Bone marrow (tissue), 2 donors: ENCODE results near the gene TNS2.
A peak's percentile ranks its signal among the peaks of the same experiment; 100 is the strongest.
"Not testable (repeated sequence)": the region's sequence is repeated elsewhere in the genome, so short reads cannot be mapped to it uniquely, and the experiment has no call there.

Experiments
- DNase-seq, 2 donors: peaks; one replicate each; lab custom pipeline; 2025; lab: John Stamatoyannopoulos, UW

The TNS2 gene

GRCh38 chr12:53069621-53070410 lies 20.0 kb downstream of the TNS2 start:
- DNase-seq, result no peak

- DNase-seq, result no peak
Observed at GRCh38 chr12:53070877-53071492, 21.1 kb downstream of the TNS2 start.

DNA sequence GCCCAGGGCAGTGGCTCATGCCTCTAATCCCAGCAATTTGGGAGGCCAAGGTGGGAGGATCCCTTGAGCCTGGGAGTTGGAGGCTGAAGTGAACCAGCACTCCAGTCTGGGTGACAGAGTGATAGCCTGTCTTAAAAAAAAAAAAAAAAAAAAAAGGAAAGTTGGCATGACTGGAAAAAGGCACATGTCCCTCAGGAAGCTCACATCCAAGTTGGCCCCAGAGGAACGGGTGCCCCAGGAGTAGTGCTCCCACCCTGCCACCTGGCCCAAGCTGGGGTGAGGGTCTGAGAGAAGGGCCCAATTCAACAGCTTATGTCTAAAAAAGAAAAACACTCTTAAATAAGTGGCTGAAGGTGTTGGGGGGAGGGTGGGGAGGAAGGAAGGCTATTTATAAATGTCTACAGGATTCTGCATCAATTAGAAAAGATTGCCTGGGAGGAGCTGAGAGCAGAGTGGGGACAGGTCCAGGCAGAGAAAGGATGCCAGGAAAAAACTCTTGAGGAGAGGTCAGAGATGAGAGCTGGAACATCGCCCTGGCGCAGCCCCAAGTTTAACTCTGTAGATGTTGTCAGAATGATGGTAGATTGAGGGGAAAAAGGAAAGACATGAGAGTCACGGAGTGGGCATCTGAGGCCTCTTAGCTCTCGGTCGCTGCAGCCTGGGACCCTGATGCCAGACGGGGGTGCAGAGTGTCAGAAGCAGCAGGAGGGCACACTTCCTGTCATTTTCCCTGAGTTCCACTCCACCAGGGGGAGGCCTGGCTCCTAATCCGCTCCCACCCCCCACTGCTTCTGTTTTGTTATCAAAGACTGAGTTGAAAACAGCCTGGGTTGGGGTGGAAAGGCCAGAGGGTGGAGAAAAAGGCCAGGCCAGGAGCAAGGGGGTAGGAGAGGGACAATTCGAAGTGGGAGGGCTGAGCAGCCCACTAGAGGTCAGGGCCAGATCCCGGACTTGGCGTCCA lies 22.0 kb downstream of the TNS2 start:
- DNase-seq, result no peak

DNA sequence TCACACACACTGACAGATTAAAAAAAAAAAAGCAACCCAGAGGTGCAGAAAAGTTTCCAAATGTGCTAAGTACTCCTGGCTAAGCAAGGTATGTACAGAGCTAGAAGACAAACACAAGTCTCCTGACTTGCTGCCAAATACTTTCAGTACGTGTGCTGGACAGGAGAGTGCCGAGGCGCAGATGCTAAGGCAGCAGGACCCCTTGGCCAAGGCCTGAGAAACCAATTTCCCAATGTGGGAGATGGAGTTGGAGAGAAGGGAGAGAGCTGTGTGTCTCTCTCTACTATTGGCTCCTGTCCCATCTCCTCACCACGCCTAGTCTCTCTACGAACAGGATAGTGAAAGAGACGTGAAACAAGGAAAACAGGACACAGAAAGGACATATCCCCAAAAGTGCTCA lies 24.0 kb downstream of the TNS2 start:
- no peak for DNase-seq

- no peak for DNase-seq
Observed at GRCh38 chr12:53074283-53074998, 24.6 kb downstream of the TNS2 start.

DNA sequence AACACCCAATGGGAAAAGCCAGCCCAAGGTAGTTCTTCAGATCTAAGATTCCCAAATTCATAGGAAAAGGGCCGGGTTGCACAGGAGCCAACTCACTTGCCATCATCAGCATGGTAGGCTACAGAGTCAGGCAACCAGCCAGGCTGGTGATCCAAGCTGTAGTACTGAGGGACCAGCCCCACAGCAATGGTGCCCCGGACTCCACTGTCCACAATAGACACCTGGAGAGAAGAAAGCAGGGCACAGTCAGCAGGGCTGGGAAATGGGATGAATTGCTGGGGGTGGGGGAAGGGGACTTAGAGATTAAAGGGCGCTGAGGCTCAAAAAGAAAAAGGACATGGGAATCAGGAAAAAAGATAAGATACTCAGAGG lies 25.1 kb downstream of the TNS2 start:
- DNase-seq, result no peak

DNA sequence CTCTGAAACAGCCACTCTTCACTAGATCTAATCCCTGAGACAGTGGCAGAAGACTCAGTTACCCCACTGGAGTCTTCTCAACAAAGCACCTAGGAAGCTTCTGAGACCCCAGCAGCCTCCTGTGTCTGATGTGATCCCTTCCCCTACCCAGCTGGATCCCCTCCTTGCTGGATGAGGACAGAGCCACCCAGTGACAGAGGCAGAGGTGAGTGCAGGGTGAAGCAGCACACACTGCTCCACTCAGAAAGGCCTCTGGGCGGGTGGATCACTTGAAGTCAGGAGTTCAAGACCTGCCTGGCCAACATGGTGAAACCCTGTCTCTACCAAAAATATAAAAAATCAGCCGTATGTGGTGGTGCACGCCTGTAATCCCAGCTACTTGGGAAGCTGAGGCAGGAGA lies 26.6 kb downstream of the TNS2 start:
- DNase-seq, result no peak

DNA sequence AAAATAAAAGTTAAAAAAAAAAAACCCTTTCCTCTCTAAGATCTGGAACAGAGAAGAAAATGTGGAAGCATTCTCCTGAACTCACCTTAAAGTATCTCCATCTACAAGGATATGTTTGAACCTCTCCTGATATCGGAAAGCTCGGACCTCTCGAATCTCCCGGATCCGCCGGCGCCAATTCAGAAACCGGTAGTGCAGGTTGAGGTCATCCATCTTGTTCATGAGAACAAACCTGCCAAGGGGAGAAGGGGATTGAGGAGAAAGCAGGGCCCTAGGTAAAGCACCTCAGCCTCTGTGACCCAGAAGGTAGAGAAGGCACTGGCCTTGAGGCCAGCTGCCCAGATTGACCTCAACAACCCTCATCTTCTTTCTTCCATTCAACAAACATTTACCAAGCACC lies 27.2 kb downstream of the TNS2 start:
- DNase-seq, result no peak

DNA sequence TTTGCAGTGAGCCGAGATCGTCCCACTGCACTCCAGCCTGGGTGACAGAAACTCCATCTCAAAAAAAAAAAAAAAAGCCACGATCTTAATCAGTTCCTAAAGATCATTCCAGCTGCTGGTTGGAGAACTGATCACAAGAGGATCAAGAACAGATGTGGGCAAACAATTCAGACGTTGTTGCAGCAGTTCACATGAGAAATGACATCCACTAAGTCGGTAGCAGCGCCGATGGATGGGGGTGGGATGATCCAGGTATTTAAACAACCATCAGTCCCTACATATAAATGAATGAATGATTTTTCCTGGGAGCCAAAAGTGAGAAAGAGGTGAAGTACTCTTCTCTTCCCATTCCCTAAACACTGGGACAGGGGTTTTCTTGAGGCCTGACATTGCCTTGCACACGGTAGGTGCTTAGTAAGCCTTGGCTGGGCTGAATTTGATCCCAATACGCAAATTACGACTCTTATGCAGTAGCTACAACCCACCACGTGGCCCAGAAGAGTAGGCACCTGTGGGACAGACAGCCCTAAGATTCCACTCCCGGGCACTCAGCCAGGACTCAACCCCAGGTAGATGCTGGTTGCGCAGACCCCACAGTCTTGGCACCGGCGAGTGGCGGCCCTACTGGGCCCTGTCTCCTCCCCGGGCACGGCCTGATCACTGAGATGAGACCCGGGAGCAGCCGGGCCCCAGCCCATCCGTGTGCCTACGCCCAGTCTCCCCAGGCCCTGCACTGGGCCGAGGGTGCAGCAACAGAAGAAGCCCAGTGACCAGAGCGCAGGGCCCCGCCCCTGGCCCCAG lies 28.8 kb downstream of the TNS2 start:
- no peak for DNase-seq

DNA sequence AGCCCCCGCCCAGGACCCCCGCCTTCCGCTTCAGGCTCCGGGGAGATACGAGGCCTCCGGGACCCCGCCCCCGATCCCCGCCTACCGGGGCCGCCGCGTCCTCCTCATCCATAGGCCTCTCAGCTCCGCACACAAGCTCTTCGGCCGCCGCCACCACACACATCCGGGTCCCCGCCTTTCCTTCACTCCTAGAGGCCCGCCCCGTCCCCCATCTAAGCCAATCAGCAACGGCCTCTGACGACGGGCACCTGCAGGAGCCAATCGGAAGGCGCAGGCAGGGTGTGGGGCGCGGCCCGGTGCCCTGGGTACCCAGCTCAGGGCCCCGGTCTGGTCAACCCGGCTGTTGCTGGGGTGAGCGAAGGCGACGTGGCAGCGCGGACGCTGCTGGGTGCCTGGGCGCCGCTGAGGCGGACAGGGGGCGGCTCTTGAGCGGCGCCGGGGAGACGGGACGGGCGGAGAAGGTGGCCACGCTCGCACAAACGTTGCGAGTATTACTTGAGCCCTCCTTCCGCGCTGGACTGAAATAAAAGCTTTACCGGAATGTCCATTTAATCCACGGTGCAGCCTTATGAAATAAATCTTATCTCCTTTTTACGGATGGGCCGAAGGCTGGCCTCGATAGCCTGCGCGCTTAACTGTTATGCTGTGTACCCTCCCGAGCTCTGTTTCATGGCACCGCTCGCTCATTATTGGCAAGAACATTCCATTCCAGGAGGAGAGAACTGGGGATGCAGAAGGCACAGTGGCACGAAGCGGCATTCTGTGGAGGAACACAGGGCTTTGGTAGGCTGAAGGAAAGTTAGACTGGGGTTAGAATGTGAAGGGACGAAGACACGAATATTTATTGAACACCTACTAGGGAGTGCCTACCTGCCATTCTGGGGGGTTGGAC lies 29.6 kb downstream of the TNS2 start, which contains the start of gene SPRYD3:
TSS of gene SPRYD3 (minus strand) at position 165 of the 892 bp plus-strand sequence. CDS start at position 108, 57 bp downstream.
- peak; percentile 92 to 96 for DNase-seq

DNA sequence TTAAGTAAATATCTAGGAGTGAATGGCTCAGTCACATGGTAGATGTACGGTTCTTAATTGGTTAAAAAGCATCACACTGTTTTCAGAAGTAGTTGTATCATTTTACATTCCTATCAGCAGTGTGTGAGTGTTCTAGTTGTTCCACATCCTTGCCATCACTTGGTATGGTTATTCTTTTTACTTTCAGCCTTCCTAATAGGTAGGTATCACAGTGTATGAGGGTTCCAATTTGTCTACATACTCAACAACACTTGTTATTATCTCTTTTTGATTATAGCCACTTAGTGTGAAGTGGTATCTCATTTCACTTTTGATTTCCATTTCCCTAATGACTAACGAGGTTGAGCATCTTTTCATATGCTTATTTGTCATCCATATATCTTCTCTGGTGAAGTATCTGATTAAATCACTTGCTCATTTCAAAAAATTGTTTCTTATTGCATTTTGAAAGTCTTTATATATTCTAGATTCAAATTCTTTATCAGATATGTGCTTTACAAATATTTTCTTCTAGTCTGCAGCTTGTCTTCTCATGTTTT lies 32.8 kb downstream of the TNS2 start:
- DNase-seq, result no peak

DNA sequence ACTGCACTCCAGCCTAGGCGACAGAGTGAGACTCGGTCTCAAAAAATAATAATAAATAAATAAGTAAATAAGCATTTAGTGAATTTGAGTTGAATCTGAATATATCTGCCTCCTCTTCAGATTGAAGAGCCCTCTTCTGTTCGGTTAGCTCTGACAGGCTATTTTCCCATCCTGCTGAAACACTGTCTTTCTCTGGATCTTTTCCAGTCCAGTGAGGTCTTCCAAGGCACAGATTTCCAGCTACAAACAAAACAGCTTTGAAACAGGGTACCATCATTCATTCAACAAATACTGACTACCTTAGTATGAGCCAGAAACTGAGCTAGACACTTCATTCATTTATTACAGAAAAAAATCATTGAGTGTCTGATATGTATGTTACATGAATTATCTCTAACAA lies 36.5 kb downstream of the TNS2 start:
- DNase-seq, result no peak

DNA sequence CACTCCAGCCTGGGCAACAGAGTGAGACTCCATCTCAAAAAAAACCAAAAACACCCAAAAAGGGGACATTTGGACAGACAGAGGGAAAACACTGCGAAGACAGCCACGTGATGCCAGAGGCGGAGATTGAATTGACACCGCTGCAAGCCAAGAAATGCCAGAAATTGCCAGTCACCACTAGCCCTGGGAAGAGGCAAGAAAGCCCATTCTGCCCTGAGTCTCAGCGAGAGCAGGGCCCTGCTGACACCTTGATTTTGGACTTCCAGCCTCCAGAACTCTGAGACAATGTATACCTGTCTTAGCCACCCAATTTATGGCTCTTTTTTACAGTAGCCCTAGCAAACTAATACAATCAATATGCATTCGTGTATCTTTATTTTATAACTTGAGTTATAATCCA lies 40.2 kb downstream of the TNS2 start:
- no peak for DNase-seq

GRCh38 chr12:53090554-53090953 lies 40.7 kb downstream of the TNS2 start:
- DNase-seq, result no peak

DNA sequence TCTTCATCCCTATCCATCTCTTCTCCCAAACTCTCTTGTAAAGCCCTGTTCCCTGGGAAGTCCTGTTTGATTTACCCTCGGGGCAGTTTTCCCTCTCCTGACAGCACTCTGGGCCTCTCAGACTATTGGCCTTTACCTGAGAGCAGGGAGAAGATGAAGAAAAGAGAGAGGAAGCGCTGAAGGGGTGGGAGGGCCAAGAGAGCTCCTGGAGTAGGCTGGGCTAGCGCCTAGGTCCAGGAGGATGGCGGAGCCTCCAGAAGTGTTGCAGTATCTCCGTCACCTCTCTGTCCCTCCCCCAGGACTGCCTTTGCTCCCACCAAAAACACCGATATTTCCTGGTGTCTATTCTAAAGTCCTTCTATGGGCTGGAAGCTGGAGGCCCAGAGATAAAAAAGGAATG lies 41.9 kb downstream of the TNS2 start:
- DNase-seq, result no peak

GRCh38 chr12:53093777-53094393 lies 44.0 kb downstream of the TNS2 start:
- peak in 1 of 2 donors; percentile 22 for DNase-seq

DNA sequence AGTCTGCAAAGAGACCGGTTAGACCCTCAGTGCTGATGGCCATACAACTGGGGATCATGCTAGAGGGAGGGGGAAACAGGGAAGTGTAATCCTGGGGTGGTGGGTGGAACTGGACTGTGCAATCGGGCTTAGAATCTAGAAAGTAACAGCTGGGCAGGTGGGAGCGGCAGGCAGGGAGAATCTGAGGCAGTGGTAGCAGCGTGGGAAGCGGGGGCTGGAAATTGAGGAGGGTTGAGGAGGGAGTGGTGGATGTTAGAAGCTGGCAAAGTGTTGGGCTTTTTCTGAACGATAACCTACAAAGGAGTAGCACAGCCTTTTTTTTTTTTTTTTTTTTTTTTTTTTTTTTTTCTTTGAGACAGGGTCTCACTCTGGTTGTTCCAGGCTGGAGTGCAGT lies 44.5 kb downstream of the TNS2 start:
- DNase-seq, result no peak

GRCh38 chr12:53094796-53095595 lies 45.1 kb downstream of the TNS2 start:
- DNase-seq, result not testable (repeated sequence)

- not testable (repeated sequence) for DNase-seq
Observed at GRCh38 chr12:53095596-53095895, 45.7 kb downstream of the TNS2 start.
